Renal cortex interstitium (tissue), 11 donors: Measurements from ENCODE around the gene CDC123. TPM values are rescaled to one million over a fixed set of nuclear protein-coding genes. Genes with fewer than 3 reads are reported as not detected.
"Not testable (repeated sequence)": the region's sequence is repeated elsewhere in the genome, so short reads cannot be mapped to it uniquely, and the experiment has no call there.

ENCODE experiments used
- DNase-seq, 11 donors: peaks; one replicate each; pipeline ENCODE4 v3.0.0-alpha.2; 2013; ENCODE audit warnings: low read depth in 9 of 11, low spot score in 4 of 11; ENCODE audit errors: extremely low read depth in 1 of 11
- polyA plus RNA-seq, 3 donors: library from polyadenylated mRNA; unstranded; fragments of 120-200 nt; gene quantifications; one replicate each; pipeline ENCODE4 v1.2.1, GENCODE V29; 2013; ENCODE audit not compliant: insufficient read length in 3 of 3

The CDC123 gene
- polyA plus RNA-seq, 3 donors = 105 to 141 (median 123) TPM

GRCh38 chr10:12255048-12255447 is 59.1 kb downstream of the CDC123 start:
- DNase-seq = no peak

GRCh38 chr10:12259988-12260387 is 64.0 kb downstream of the CDC123 start:
- no peak for DNase-seq

GRCh38 chr10:12262278-12262981 is 66.4 kb downstream of the CDC123 start:
- DNase-seq = no peak

DNA sequence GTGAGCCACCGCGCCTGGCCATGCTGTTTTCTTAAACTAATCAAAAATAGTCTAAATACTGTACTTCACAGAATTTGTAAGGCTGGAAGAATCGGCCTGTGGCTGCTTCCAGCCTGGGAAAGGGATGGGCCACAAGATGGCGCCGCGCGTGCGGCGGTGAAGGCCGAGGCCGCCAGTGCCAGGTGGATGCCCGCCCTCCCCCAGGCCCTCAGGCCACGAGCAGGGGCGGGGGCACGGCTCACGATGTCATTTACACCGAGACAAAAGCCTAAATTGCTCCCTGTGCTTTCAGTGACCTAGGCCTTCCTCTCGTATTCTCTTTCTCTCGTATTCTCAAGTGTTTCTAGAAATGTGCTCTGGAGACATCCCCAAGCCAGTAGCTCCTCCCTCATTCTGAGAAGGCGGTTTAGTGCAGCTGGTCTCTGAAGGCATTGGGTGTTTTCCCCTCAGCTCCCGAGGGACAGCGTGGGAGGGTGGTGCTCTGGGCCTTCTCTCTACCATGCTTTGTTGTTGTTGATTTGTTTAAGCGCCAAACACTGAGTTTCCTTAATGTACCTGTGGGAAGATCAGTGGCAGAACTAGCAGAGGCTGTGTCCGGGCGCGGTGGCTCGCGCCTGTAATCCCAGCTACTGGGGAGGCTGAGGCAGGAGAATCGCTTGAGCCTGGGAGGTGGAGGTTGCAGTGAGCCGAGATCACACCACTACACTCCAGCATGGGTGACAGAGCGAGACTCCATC is 68.4 kb downstream of the CDC123 start:
- DNase-seq = peak; percentile 34 to 67 (median 55)

DNA sequence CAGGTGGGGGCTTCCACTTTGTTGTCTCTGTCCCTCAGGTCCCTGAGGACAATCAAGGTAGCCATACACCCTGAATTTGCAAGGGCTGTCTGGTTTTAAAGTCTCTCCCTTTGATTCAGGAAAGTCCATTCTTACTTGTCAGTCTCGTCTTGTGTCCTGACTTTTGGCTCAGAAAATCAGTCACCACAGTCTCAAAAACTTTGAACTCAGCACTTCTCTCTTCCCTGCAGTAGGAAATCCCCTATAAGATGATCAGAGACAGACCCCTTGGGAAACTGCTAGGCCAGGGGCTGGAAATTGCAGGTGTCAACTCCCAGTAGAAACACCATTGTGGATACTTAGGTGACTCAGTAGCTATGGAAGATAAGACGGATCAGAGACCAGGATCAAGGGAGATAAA is 73.1 kb downstream of the CDC123 start:
- DNase-seq = no peak

GRCh38 chr10:12271210-12271540 is 75.2 kb downstream of the CDC123 start:
- no peak for DNase-seq

- DNase-seq = not testable (repeated sequence)
Measured at GRCh38 chr10:12277862-12278261, 81.9 kb downstream of the CDC123 start.

DNA sequence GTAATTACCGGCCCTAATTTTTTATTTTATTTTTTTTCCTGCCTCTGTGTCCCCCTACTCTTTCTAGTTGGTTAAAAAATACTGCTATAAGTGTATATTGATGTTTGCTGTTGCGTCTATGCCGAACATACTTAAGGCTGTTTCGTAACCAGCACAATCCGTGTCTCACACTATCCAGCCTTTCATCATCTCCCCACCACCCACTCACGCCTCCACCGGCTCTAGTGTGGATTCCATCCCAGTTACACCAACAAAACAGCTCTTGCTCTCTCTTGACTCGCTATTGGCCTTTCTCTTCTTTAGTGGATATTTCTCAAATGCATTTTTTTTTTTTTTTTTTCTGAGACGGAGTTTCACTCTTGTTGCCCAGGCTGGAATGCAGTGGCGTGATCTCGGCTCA is 83.3 kb downstream of the CDC123 start:
- DNase-seq = no peak

- DNase-seq = no peak
Measured at GRCh38 chr10:12287772-12288171, 91.8 kb downstream of the CDC123 start.

DNA sequence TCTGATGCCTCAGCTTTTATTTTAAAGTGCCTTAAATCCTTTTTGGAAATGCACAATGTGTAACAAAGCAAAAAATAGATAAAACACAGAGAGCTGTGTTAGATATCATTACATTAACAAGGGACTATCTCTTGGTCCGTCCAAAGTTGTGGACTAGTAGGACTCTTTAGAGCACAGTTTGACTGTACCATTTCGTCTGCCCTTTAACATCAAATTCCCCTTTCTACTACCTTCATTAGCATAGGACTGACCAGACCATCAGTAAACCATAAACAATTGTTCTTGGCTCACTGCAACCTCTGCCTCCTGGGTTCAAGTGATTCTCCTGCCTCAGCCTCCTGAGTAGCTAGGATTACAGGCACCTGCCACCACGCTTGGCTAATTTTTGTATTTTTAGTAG is 101.8 kb downstream of the CDC123 start:
- not testable (repeated sequence) for DNase-seq

DNA sequence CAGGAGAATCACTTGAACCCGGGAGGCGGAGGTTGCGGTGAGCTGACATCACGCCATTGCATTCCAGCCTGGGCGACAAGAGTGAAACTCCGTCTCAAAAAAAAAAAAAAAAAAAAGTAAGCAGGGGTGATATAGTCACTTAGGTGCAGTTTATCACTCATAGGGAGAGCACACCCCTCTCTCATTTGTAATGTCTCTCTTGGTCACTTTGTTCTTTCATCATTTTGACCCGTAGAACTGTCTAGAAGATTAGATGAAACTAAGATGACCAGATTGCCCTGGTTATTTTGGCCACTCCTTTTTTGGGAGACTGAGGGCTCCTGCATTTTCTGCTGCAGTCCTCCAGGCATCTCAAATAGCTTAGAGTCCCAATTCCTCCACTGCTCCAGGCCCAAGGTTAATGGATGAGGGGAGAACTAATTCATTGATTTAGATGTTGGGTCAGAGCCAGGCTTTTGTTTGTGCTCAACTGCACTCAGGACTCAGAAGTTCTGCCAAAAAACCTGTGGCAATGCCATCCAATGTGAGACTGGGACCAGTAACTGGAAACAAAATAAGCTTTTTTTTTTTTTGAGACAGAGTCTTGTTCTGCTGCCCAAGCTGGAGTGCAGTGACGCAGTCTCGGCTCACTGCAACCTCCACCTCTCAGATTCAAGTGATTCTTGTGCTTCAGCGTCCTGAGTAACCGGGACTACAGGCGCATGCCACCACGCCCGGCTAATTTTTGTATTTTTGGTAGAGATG is 103.4 kb downstream of the CDC123 start:
- DNase-seq = no peak

Other genes starting within 250 kb of the CDC123 start
- gene UPF2, start 153.4 kb upstream of the CDC123 start, polyA plus RNA-seq = 10 to 100 TPM; 33.8 to 38.3 (median 36.1) TPM
- 10 to 100 TPM; 28.6 to 38.0 (median 34.9) TPM for gene DHTKD1, start 127.2 kb upstream of the CDC123 start, polyA plus RNA-seq
- 10 to 100 TPM; 14.3 to 21.7 (median 17.8) TPM for gene SEC61A2, start 66.5 kb upstream of the CDC123 start, polyA plus RNA-seq
- gene NUDT5, start 297 bp upstream of the CDC123 start, polyA plus RNA-seq = 10 to 100 TPM; 79.3 to 85.1 (median 84.8) TPM
- gene CAMK1D, start 153.4 kb downstream of the CDC123 start, polyA plus RNA-seq = 10 to 100 TPM; 10.5 to 13.0 (median 10.8) TPM